ENCODE results near the gene MYO7B. TPM values are rescaled to one million over a fixed set of nuclear protein-coding genes. Genes with fewer than 3 reads are reported as not detected.

Gene MYO7B
- polyA plus RNA-seq, 1 of the 3 experiments (the other 2 are of a cell fraction) = 0.08 TPM

DNA sequence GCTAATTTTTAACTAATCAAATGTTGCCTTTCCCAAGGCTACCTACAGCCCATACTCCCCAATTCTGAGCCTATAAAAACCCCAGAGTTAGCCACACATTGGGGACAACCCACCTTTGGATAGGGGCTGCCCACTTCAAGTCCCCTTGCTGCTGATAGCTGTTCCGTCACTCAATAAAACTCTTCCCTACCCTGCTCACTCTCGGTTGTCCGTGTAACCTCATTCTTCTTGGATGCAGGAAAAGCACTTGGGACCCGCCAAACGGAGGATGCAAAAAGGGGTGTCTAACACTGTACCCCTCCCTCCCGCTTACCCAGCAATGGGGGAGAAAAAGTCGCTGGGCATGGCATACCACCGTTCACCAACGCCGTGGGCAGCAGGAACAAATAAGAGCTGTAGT, 21.4 kb upstream of the MYO7B start (continued):
- TF ChIP-seq TEAD4 (IDR thresholded peaks at IDR 0.05; ENCODE audit: borderline replicate concordance, insufficient read depth) (no peak), SIN3A (IDR thresholded peaks at IDR 0.05; ENCODE audit: borderline replicate concordance, low read depth, low read length) (no peak)

DNA sequence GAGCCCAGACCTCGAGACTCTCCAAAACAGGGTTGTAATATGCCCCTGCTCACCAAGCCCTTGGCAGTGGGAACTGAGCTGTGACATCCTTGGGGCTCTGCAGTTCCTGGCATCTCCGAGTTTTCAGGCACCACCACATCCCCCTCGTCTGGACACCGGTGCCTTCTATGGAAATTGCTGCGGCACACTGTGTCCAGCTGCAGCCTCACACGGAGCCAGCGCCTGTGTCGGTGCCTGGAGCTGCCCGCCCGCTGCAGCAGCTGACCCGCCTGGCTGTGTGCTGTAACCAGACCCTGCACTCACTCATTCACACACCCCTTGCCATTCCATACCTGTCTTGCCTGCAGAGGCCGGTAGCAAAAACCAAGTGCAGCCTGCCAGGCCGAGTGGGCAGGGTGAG, 21.0 kb upstream of the MYO7B start:
- H3K4me1 ChIP-seq (ENCODE audit: control insufficient read depth in 1 of 2, insufficient read depth in 2 of 2, low read depth in 1 of 2, low read length in 1 of 2) = peaks cover 2 to 26% of the 10 kb centered on the region in 2 experiments; a peak in 2 of 4 replicates
- no peak overlapping the region for H3K4me3 ChIP-seq (ENCODE audit: low read depth in 2 of 2, low read length in 1 of 2)
- POLR2A ChIA-PET = interaction anchor here (1.3 kb wide), 1 partner anchor 12 kb away, joined by 5 read pairs; the partner anchor contains the start of gene IWS1
- DNase-seq = no peak
- no peak overlapping the region for H3K4me2 ChIP-seq
- H3F3A ChIP-seq (replicated peaks; ENCODE audit: insufficient read depth) = peaks cover 27% of the 10 kb centered on the region
- H3K9me3 ChIP-seq = no peaks in the 10 kb centered on the region
- H3K36me3 ChIP-seq (replicated peaks in 1 of 2; ENCODE audit: control insufficient read depth in 1 of 2, insufficient read depth in 2 of 2, low read length in 1 of 2) = peaks cover 39 to 44% of the 10 kb centered on the region in 2 experiments
- no peak for TF ChIP-seq EP300 (IDR thresholded peaks at IDR 0.05; ENCODE audit: borderline replicate concordance in 1 of 2, low read depth in 1 of 2, low read length in 1 of 2)
- TF ChIP-seq, protein P1, sequence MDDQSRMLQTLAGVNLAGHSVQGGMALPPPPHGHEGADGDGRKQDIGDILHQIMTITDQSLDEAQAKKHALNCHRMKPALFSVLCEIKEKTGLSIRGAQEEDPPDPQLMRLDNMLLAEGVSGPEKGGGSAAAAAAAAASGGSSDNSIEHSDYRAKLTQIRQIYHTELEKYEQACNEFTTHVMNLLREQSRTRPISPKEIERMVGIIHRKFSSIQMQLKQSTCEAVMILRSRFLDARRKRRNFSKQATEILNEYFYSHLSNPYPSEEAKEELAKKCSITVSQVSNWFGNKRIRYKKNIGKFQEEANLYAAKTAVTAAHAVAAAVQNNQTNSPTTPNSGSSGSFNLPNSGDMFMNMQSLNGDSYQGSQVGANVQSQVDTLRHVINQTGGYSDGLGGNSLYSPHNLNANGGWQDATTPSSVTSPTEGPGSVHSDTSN (IDR thresholded peaks at IDR 0.05) = no peak
- no peak for TF ChIP-seq FOXM1 (IDR thresholded peaks at IDR 0.05; ENCODE audit: low read depth)
- no peak for TF ChIP-seq TAF1 (IDR thresholded peaks at IDR 0.05; ENCODE audit: borderline replicate concordance, low read depth, low read length)
- TF ChIP-seq GABPA (IDR thresholded peaks at IDR 0.05; ENCODE audit: low read depth) = no peak
- TF ChIP-seq, protein P2, sequence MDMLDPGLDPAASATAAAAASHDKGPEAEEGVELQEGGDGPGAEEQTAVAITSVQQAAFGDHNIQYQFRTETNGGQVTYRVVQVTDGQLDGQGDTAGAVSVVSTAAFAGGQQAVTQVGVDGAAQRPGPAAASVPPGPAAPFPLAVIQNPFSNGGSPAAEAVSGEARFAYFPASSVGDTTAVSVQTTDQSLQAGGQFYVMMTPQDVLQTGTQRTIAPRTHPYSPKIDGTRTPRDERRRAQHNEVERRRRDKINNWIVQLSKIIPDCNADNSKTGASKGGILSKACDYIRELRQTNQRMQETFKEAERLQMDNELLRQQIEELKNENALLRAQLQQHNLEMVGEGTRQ (IDR thresholded peaks at IDR 0.05; ENCODE audit: borderline replicate concordance, low read depth, low read length) = no peak
- TF ChIP-seq, protein P3, sequence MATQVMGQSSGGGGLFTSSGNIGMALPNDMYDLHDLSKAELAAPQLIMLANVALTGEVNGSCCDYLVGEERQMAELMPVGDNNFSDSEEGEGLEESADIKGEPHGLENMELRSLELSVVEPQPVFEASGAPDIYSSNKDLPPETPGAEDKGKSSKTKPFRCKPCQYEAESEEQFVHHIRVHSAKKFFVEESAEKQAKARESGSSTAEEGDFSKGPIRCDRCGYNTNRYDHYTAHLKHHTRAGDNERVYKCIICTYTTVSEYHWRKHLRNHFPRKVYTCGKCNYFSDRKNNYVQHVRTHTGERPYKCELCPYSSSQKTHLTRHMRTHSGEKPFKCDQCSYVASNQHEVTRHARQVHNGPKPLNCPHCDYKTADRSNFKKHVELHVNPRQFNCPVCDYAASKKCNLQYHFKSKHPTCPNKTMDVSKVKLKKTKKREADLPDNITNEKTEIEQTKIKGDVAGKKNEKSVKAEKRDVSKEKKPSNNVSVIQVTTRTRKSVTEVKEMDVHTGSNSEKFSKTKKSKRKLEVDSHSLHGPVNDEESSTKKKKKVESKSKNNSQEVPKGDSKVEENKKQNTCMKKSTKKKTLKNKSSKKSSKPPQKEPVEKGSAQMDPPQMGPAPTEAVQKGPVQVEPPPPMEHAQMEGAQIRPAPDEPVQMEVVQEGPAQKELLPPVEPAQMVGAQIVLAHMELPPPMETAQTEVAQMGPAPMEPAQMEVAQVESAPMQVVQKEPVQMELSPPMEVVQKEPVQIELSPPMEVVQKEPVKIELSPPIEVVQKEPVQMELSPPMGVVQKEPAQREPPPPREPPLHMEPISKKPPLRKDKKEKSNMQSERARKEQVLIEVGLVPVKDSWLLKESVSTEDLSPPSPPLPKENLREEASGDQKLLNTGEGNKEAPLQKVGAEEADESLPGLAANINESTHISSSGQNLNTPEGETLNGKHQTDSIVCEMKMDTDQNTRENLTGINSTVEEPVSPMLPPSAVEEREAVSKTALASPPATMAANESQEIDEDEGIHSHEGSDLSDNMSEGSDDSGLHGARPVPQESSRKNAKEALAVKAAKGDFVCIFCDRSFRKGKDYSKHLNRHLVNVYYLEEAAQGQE (IDR thresholded peaks at IDR 0.05; ENCODE audit: low read depth, low read length) = no peak
- H3K27me3 ChIP-seq (ENCODE audit: insufficient read depth) = no peaks in the 10 kb centered on the region
- H3K9me2 ChIP-seq = no peaks in the 10 kb centered on the region
- CTCF ChIA-PET = no interaction called here
- peaks cover 100% of the 10 kb centered on the region for H3K79me2 ChIP-seq (ENCODE audit: insufficient read depth)
- no peak overlapping the region for H2AFZ ChIP-seq (ENCODE audit: low read depth)
- no peak overlapping the region for H3K27ac ChIP-seq (ENCODE audit: low read depth in 2 of 2, low read length in 1 of 2)
- H3K9ac ChIP-seq = no peak overlapping the region
- H4K20me1 ChIP-seq (ENCODE audit: insufficient read depth) = peaks cover 57% of the 10 kb centered on the region
- WGBS (ENCODE audit: low lambda C conversion rate) = 91% methylated on average over 4 of the region's 13 CpGs
